Measurements from ENCODE around the gene NXT1. TPM values are rescaled to one million over a fixed set of nuclear protein-coding genes. Genes with fewer than 3 reads are reported as not detected.

Gene NXT1
- total RNA-seq, 1 experiment from 2014 or later = 34.1 TPM

DNA sequence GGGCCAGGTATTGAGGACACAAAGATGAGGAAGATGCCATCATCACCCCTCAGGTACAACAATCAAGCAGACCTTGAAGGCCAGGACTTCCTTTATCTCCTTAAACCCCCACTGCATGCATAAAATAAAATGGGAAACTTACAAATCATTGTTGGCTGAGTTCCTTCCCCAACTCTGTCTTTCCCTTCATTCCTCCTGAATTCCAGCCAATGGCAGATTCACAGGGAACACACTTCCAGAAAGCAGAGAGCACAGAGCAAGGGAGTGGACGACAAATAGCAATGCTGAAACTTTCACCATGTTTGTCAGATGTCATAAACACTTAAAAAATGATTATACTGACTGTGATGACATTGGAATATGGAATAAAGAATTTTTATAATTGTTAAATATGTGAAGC lies 37.3 kb upstream of the NXT1 start:
- no TSS peak for BruUV-seq (replicated peaks)
- Histone ChIP-seq H3K36me3 (ENCODE audit: control insufficient read depth, insufficient read depth, low read length) (no peaks in the 10 kb centered on the region), H3K4me1 (0 out of 2 replicates have a peak, but pooled peaks cover 4% of the 10 kb centered on the region), H3K4me3 (ENCODE audit: low read depth, low read length) (no peak overlapping the region), H3K9me3 (no peaks in the 10 kb centered on the region), H3K27me3 (replicated peaks; ENCODE audit: control insufficient read depth, insufficient read depth, low read length) (no peaks in the 10 kb centered on the region)
- H3K27ac Mint-ChIP-seq (ENCODE audit: unreplicated experiment) = no peak overlapping the region
- intact Hi-C loops (cut with micrococcal nuclease; ENCODE audit: unreplicated experiment) = no loop called here
- TF ChIP-seq CTCF (IDR thresholded peaks at IDR 0.05; ENCODE audit: insufficient read depth in 1 of 2, low read depth in 1 of 2, low read length in 1 of 2, severe bottlenecking in 1 of 2, unreplicated experiment in 1 of 2) = no peak
- no peaks in the 10 kb centered on the region for H3K27me3 Mint-ChIP-seq (ENCODE audit: insufficient read depth, unreplicated experiment)
- no peaks in the 10 kb centered on the region for H3K36me3 Mint-ChIP-seq (ENCODE audit: insufficient read depth, unreplicated experiment)
- no peak for DNase-seq
- ChIA-PET CTCF (no interaction called here), POLR2A (no interaction called here)
- H3K4me3 Mint-ChIP-seq (ENCODE audit: unreplicated experiment) = no peak overlapping the region
- H3K4me1 Mint-ChIP-seq (ENCODE audit: low read depth, unreplicated experiment) = peaks cover 6% of the 10 kb centered on the region
- peaks cover 16% of the 10 kb centered on the region for H3K9me3 Mint-ChIP-seq (ENCODE audit: unreplicated experiment)

DNA sequence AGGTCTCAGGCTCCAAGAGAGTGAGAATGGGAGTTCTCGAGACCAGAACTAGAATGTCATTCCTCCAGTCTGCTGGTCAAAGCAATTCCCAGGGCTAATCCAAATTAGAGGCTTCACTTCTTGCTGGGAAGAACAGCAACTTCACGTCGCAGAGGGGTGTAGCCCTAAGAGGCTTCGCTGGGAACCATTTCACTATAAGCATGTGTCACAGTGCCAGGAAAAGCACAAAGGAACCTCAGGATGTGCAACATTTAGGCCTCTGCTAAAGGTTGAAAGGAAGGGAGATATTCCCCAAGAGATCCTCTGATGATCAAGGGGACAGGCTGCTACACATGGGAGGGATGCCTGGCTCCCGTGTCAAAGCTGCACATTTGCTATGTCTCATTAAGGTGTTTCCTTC lies 35.9 kb upstream of the NXT1 start:
- Histone ChIP-seq H3K9me3 (no peaks in the 10 kb centered on the region), H3K27me3 (replicated peaks; ENCODE audit: control insufficient read depth, insufficient read depth, low read length) (no peaks in the 10 kb centered on the region), H3K4me1 (0 out of 2 replicates have a peak, but pooled peaks cover 4% of the 10 kb centered on the region), H3K4me3 (ENCODE audit: low read depth, low read length) (no peak overlapping the region), H3K36me3 (ENCODE audit: control insufficient read depth, insufficient read depth, low read length) (no peaks in the 10 kb centered on the region)
- Mint-ChIP-seq H3K36me3 (ENCODE audit: insufficient read depth, unreplicated experiment) (no peaks in the 10 kb centered on the region), H3K4me1 (ENCODE audit: low read depth, unreplicated experiment) (peaks cover 6% of the 10 kb centered on the region), H3K27me3 (ENCODE audit: insufficient read depth, unreplicated experiment) (no peaks in the 10 kb centered on the region), H3K4me3 (ENCODE audit: unreplicated experiment) (no peak overlapping the region), H3K27ac (ENCODE audit: unreplicated experiment) (no peak overlapping the region), H3K9me3 (ENCODE audit: unreplicated experiment) (peaks cover 16% of the 10 kb centered on the region)
- ChIA-PET POLR2A (no interaction called here), CTCF (no interaction called here)
- no peak for DNase-seq
- BruUV-seq (replicated peaks) = no TSS peak
- intact Hi-C loops (cut with micrococcal nuclease; ENCODE audit: unreplicated experiment) = no loop called here
- TF ChIP-seq CTCF (IDR thresholded peaks at IDR 0.05; ENCODE audit: insufficient read depth in 1 of 2, low read depth in 1 of 2, low read length in 1 of 2, severe bottlenecking in 1 of 2, unreplicated experiment in 1 of 2) = no peak

GRCh38 chr20:23315099-23315498 lies 35.5 kb upstream of the NXT1 start:
- no peak for TF ChIP-seq CTCF (IDR thresholded peaks at IDR 0.05; ENCODE audit: insufficient read depth in 1 of 2, low read depth in 1 of 2, low read length in 1 of 2, severe bottlenecking in 1 of 2, unreplicated experiment in 1 of 2)
- intact Hi-C loops (cut with micrococcal nuclease; ENCODE audit: unreplicated experiment) = no loop called here
- no peaks in the 10 kb centered on the region for H3K36me3 Mint-ChIP-seq (ENCODE audit: insufficient read depth, unreplicated experiment)
- H3K9me3 Mint-ChIP-seq (ENCODE audit: unreplicated experiment) = peaks cover 16% of the 10 kb centered on the region
- H3K27ac Mint-ChIP-seq (ENCODE audit: unreplicated experiment) = no peak overlapping the region
- Histone ChIP-seq H3K27me3 (replicated peaks; ENCODE audit: control insufficient read depth, insufficient read depth, low read length) (no peaks in the 10 kb centered on the region), H3K36me3 (ENCODE audit: control insufficient read depth, insufficient read depth, low read length) (no peaks in the 10 kb centered on the region), H3K4me3 (ENCODE audit: low read depth, low read length) (no peak overlapping the region), H3K4me1 (0 out of 2 replicates have a peak, but pooled peaks cover 4% of the 10 kb centered on the region), H3K9me3 (no peaks in the 10 kb centered on the region)
- DNase-seq = peak in 1 of 2 experiments; percentile 24
- POLR2A ChIA-PET = no interaction called here
- CTCF ChIA-PET = no interaction called here
- no TSS peak for BruUV-seq (replicated peaks)
- H3K4me1 Mint-ChIP-seq (ENCODE audit: low read depth, unreplicated experiment) = peaks cover 6% of the 10 kb centered on the region
- no peak overlapping the region for H3K4me3 Mint-ChIP-seq (ENCODE audit: unreplicated experiment)
- H3K27me3 Mint-ChIP-seq (ENCODE audit: insufficient read depth, unreplicated experiment) = no peaks in the 10 kb centered on the region

All from Caco-2 (cell line).